Ishikawa (cell line): Measurements from ENCODE around the gene MGAT1.

Experiments used
- CEBPB ChIP-seq: IDR thresholded peaks from 2 replicates; pipeline ENCODE4 v1.6.1; 2012
- CREB1 ChIP-seq: IDR thresholded peaks from 2 replicates; pipeline ENCODE4 v1.6.1; 2012; ENCODE audit warnings: low read depth
- EGR1 ChIP-seq: IDR thresholded peaks from 2 replicates; pipeline ENCODE4 v1.6.1; 2012
- EP300 ChIP-seq: IDR thresholded peaks from 2 replicates; pipeline ENCODE4 v1.6.1; 2012; ENCODE audit warnings: borderline replicate concordance
- FOXM1 ChIP-seq: IDR thresholded peaks from 2 replicates; pipeline ENCODE4 v1.6.1; 2012; ENCODE audit warnings: low read depth, borderline replicate concordance
- MAX ChIP-seq: IDR thresholded peaks from 2 replicates; pipeline ENCODE4 v1.6.1; 2012
- NFIC ChIP-seq: IDR thresholded peaks from 2 replicates; pipeline ENCODE4 v1.6.1; 2012
- RAD21 ChIP-seq: IDR thresholded peaks from 2 replicates; pipeline ENCODE4 v1.6.1; 2012; ENCODE audit warnings: low read depth
- REST ChIP-seq: IDR thresholded peaks from 2 replicates; pipeline ENCODE4 v1.6.1; 2012; ENCODE audit warnings: low read depth, mild to moderate bottlenecking
- TAF1 ChIP-seq: IDR thresholded peaks from 2 replicates; pipeline ENCODE4 v1.6.1; 2012; ENCODE audit warnings: low read depth, mild to moderate bottlenecking
- TCF12 ChIP-seq: IDR thresholded peaks from 2 replicates; pipeline ENCODE4 v1.6.1; 2012; ENCODE audit warnings: low read depth
- TEAD4 ChIP-seq: IDR thresholded peaks from 2 replicates; pipeline ENCODE4 v1.6.1; 2012
- USF1 ChIP-seq: IDR thresholded peaks from 2 replicates; pipeline ENCODE4 v1.6.1; 2012
- YY1 ChIP-seq: IDR thresholded peaks from 2 replicates; pipeline ENCODE4 v1.6.1; 2012; ENCODE audit warnings: low read depth
- ZBTB7A ChIP-seq: IDR thresholded peaks from 2 replicates; pipeline ENCODE4 v1.6.1; 2012; ENCODE audit warnings: low read depth

Gene MGAT1

GRCh38 chr5:180787711-180788431 is 14.7 kb downstream of the MGAT1 start:
- TF ChIP-seq MAX: peak; percentile 87
- no peak; the same call in 1 of the 2 replicates for TF ChIP-seq NFIC
- no peak for TF ChIP-seq USF1
- peak; percentile 92 for TF ChIP-seq TEAD4
- no peak for TF ChIP-seq YY1
- TF ChIP-seq ZBTB7A: no peak
- peak; percentile 71; the same call in 1 of the 2 replicates for TF ChIP-seq TCF12
- TF ChIP-seq CEBPB: no peak
- TF ChIP-seq EP300: peak; percentile 64; the same call in 1 of the 2 replicates
- no peak for TF ChIP-seq TAF1
- no peak for TF ChIP-seq FOXM1
- no peak for TF ChIP-seq CREB1

- TF ChIP-seq TEAD4 (no peak), TCF12 (no peak), RAD21 (no peak), FOXM1 (no peak), YY1 (no peak), MAX (peak; percentile 46; the same call in 1 of the 2 replicates), CEBPB (no peak), TAF1 (no peak; the same call in 1 of the 2 replicates), ZBTB7A (0 out of 2 replicates have a peak, but pooled peaks have one; percentile 7), USF1 (no peak), REST (no peak), EP300 (no peak), CREB1 (no peak), EGR1 (no peak), NFIC (no peak)
Observed at GRCh38 chr5:180786531-180787398, 15.8 kb downstream of the MGAT1 start.

DNA sequence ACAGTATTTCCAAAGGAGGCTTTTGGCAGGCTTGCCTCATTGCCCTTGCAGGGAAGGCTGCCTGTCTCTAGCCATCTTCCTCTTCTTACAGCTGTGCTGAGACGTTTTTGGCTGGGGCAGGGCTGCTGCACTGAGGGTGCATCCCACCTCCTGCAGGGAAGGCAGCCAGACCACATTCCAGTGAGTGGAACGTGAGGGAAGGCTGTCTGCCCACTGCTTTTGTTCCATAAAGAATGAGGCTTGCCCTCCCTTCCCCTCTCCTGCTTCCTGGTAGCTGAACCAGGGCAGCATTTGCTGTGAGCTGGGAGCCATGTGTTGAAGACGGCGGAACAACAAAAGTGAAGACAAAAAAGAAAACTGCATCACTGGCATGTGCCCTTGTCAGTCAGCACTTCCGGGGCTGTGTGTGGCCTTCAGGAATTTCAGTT is 16.8 kb downstream of the MGAT1 start:
- TF ChIP-seq TAF1 (no peak), RAD21 (no peak), YY1 (peak; percentile 72), ZBTB7A (no peak), FOXM1 (0 out of 2 replicates have a peak, but pooled peaks have one; percentile 23), NFIC (peak; percentile 82), TCF12 (peak; percentile 92), REST (no peak), MAX (peak; percentile 75), CREB1 (no peak), EP300 (peak; percentile 85), TEAD4 (peak; percentile 98), CEBPB (peak; percentile 3; the same call in 1 of the 2 replicates), USF1 (no peak; the same call in 1 of the 2 replicates), EGR1 (no peak)
